Duodenal mucosa (tissue), 2 donors: ENCODE data around the gene EDN2.
A peak's percentile ranks its signal among the peaks of the same experiment; 100 is the strongest.

Experiments
- H3K27ac ChIP-seq: one replicate; pipeline ENCODE4 v1.7.0; 2013; ENCODE audit warnings: low read depth, low read length
- H3K27me3 ChIP-seq, 2 donors: one replicate each; pipeline ENCODE4 v1.7.0; 2013; ENCODE audit warnings: low read length in 2 of 2, control low read depth in 1 of 2; ENCODE audit not compliant: insufficient read depth in 2 of 2, control insufficient read depth in 1 of 2
- H3K36me3 ChIP-seq, 2 donors: one replicate each; pipeline ENCODE4 v1.7.0; 2013; ENCODE audit warnings: low read length in 2 of 2, control low read depth in 1 of 2; ENCODE audit not compliant: insufficient read depth in 2 of 2, control insufficient read depth in 1 of 2
- H3K4me1 ChIP-seq, 2 donors: one replicate each; pipeline ENCODE4 v1.7.0; 2013; ENCODE audit warnings: low read length in 2 of 2, control low read depth in 1 of 2; ENCODE audit not compliant: insufficient read depth in 2 of 2, control insufficient read depth in 1 of 2
- H3K4me3 ChIP-seq, 2 donors: one replicate each; pipeline ENCODE4 v1.7.0; 2013; ENCODE audit warnings: low read length in 2 of 2, low read depth in 1 of 2
- H3K9ac ChIP-seq, 2 donors: one replicate each; pipeline ENCODE4 v1.7.0; 2013; ENCODE audit warnings: low read length in 2 of 2, low read depth in 1 of 2
- H3K9me3 ChIP-seq, 2 donors: one replicate each; pipeline ENCODE4 v1.7.0; 2013; ENCODE audit warnings: low read length in 2 of 2, control low read depth in 1 of 2; ENCODE audit not compliant: control insufficient read depth in 1 of 2

The EDN2 gene

DNA sequence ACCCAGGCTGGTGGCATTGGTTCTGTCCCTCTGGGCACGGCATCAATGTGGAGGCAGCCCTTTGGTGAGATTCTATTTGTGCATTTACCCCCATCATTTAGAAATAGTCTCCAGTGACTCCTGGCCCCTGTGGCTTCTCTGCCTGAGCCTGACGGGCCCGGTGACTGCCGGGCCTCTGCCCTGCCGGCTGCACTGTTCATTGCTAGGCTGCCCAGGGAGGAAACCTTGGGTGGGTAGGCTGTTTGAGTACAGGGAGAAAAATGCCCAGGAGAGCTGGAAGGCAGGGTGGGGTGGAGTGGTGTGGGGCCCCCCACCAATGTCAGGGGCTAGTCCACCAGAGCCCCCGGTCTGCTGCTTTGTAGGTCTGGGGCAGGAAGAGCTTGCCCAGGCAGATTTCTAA is 23.4 kb upstream of the EDN2 start:
- Histone ChIP-seq H3K4me3 (no peak overlapping the region), H3K27ac (no peak overlapping the region), H3K9ac (no peak overlapping the region), H3K36me3 (no peaks in the 10 kb centered on the region), H3K27me3 (no peaks in the 10 kb centered on the region), H3K4me1 (no peaks in the 10 kb centered on the region), H3K9me3 (no peaks in the 10 kb centered on the region)

DNA sequence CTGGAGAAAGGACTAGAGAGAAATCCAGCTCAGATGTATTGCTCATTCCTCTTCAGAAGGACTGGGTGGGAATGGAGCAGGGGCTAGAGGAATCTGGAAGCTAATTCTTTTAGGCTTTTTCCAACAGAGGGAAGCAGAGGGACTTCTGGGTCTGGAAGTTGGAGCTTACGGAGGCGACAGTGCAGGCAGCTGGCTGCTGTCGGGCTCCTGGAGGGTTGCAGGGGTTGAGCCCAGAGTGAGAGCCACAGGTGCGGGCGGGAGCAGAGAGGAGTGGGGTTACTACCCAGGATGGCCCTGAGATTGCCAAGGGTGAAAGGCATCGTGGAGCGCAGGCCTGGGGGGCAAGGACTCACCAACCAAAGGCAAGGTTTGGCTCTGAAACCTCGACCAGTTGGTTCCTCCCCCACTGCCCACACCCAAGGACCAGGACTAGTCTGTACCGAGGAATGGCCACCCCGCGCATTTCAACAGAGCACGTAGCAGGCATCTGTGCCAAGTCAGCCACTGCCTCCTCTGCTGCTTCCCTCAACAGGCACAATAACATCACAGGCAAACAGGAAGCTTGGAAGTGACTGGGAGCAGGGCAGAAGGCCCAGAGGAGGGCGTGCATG is 22.7 kb upstream of the EDN2 start:
- peaks cover 1 to 5% of the 10 kb centered on the region in 2 donors for H3K4me1 ChIP-seq
- H3K27me3 ChIP-seq, result no peaks in the 10 kb centered on the region
- H3K9ac ChIP-seq, result no peak overlapping the region
- no peaks in the 10 kb centered on the region for H3K9me3 ChIP-seq
- no peak overlapping the region for H3K27ac ChIP-seq
- no peak overlapping the region for H3K4me3 ChIP-seq
- H3K36me3 ChIP-seq, result no peaks in the 10 kb centered on the region

DNA sequence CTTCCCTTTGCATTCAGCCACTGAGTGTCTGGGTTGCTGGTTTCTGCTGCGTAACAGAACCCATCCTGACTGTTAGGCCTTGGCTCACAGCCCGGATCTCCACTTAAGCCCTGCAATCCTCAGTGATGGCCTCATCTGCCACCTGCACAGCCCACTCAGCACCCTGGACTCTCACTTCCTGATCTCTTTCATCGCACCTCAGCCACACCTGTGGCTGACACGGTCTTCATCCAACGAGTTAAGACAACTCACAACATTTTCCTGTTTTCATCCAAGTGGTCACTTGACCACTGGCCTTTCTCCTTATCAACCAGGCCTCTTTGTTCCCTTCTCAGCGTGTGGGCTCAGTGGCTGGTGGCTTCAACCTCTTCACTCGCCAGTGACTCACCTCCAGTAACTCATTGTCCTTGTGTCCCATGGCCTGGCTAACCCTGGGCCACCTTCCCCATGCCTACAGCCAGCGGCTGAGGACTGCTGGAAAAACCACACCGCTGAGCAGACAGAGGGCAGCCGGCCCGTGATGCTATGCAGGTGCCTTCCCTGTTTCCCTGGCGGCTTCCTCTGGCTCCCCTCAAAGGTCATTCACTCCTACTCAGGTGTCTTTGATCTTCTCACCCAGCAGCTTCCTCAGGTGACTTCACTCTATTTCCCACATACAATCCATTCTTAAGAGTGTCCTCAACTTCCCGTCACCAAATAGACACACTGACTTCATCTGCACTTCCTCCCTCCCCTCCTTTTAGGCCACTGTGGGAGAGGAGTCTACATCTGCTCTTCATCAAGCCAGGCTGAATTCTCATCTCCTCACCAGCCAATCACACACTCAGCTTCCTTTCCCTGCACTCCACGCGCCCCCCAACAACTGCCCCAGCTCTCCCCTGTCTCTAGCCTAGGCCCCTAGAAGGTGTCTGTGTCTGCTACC is 19.9 kb upstream of the EDN2 start:
- Histone ChIP-seq H3K9me3 (no peaks in the 10 kb centered on the region), H3K27me3 (no peaks in the 10 kb centered on the region), H3K9ac (no peak overlapping the region), H3K4me1 (peaks cover 26 to 27% of the 10 kb centered on the region in 2 donors), H3K36me3 (no peaks in the 10 kb centered on the region), H3K27ac (no peak overlapping the region), H3K4me3 (no peak overlapping the region)

DNA sequence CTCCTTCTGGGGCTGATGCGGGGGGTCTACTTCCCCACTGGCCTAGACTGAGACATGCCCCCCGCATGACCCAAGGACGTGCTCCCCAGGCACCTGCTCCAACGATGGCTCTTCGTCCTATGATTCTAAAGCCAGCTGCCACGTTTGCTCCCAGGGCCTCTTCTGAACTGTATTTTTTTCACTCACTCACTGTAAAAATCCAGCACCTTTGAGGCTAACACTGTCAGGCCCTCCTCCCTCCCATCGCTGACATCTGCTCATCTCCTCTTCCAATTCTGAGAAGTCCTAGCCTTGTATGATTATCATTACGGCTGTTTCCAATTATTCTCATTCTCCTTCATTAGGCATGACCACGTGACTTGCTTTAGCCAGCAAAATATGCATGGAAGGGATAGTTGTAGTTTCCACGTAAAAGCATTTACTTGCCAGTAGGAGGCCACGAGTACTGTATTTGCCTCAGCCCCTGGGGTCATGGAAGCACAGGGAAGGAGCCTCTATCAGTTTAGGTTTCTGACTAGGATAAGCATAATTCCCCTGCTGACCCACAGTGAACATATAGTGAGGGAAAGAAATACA is 19.1 kb upstream of the EDN2 start:
- H3K4me3 ChIP-seq, result no peak overlapping the region
- H3K36me3 ChIP-seq, result no peaks in the 10 kb centered on the region
- H3K9ac ChIP-seq, result no peak overlapping the region
- no peaks in the 10 kb centered on the region for H3K9me3 ChIP-seq
- peaks cover 33 to 35% of the 10 kb centered on the region in 2 donors for H3K4me1 ChIP-seq
- no peak overlapping the region for H3K27ac ChIP-seq
- no peaks in the 10 kb centered on the region for H3K27me3 ChIP-seq

DNA sequence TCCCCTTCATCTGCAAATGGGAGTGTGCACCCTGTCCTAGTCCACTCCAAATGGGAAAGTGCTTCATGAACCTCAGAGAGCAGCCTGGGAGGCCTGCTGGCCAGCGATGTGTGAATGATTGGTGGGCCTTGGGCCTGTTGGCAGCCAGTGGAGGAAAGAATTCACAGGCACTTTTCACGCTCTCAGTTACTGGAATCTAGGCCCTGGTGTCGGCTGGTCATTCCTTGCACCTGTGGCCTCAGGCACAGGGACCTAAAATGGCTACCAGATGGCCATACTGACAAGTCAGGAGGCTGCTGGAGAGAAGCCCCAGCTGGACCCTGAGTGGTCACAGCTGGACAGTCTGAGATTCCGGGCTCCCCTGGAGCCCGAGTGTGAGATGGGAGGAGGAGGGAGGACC is 18.4 kb upstream of the EDN2 start:
- H3K4me1 ChIP-seq, result peaks cover 35 to 38% of the 10 kb centered on the region in 2 donors

DNA sequence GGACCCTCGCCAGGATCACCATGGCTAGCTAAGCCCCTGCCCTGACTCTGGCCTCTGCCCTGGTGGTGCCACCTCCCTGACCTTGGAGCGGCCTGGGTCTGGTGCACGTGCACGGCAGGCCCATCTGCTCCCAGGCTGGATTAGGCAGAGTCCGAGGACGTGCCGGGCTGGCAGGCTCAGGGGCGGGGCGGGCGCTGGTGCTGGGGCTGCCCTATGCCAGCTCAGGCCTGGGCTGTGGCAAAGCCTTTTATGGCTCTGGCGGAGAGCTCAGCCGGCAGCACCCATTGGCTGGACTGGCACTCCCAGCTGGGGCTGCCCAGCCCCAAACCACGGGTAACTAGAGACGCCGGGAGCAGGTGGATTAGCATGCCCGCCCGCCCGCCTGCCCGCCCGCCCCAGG is 17.1 kb upstream of the EDN2 start:
- Histone ChIP-seq H3K4me1 (peaks cover 39 to 44% of the 10 kb centered on the region in 2 donors), H3K9ac (peak overlapping the region; percentile 15 to 57), H3K4me3 (no peak overlapping the region), H3K36me3 (no peaks in the 10 kb centered on the region), H3K9me3 (no peaks in the 10 kb centered on the region), H3K27me3 (peaks cover 0 to 5% of the 10 kb centered on the region in 2 donors), H3K27ac (peak overlapping the region; percentile 67)

More for the DNA sequence above, 18.4 kb upstream of the EDN2 start:
- Histone ChIP-seq H3K9ac (no peak overlapping the region), H3K36me3 (no peaks in the 10 kb centered on the region), H3K27me3 (no peaks in the 10 kb centered on the region), H3K4me3 (no peak overlapping the region), H3K27ac (no peak overlapping the region), H3K9me3 (no peaks in the 10 kb centered on the region)

DNA sequence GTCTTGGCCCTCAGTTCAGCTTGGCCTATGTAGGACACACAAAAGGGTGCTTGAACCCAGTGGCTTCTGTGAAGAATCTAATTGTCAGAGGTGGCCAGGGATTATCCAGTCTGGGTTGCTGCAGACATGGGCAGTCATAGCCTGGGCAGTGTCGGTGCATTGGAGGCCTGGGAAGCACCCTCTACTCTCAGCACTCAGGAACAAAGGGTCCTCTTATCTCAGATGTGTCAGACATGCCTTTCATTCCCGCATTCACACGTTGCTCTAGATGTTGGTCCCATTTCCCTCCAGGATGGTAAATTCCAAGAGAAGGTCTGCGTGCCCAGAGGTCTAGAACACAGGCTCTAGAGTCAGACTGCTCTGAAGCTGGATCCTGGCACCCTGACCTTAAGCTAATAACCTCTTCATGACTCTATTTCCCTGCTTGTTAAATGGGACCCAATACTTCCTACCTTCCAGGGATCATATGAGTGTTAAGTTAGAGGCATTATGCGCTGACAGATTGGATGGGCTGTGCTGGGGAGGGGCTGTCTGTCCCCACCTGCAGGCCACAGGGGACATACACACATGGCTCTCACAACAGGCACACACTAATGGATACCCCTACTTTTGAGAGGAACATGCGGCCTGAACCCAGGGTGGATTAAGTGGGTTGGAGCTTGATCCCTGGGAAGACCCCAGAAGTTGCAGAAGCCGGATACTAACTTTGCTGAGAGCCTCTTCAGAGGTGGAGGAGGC is 16.5 kb upstream of the EDN2 start:
- Histone ChIP-seq H3K9ac (peak overlapping the region; percentile 56 to 57), H3K9me3 (no peaks in the 10 kb centered on the region), H3K4me1 (peaks cover 41 to 48% of the 10 kb centered on the region in 2 donors), H3K27ac (peak overlapping the region; percentile 67), H3K4me3 (no peak overlapping the region), H3K36me3 (no peaks in the 10 kb centered on the region), H3K27me3 (peaks cover under 1 to 9% of the 10 kb centered on the region in 2 donors)

DNA sequence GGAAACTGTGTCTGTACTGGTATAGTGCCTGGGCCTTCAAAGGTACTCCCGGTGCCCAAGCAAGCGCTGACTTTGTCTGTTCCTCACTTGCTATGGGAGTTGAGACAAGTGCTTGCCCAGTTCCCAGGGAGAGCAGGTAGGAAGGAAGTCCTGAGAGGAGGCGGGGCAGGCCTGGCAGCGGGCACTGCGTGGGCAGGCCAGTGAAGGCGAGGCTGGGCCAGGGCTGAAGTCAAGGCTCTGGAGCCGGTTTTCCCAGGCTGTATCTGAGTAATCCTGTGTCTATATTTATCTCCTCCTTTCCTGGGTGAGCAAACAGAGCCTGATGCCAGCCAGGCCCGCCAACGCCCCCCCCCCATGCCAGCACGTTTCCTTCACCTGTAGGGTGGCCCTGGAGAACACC is 15.9 kb upstream of the EDN2 start:
- Histone ChIP-seq H3K4me3 (no peak overlapping the region), H3K27ac (peak overlapping the region; percentile 67), H3K27me3 (peaks cover 5 to 14% of the 10 kb centered on the region in 2 donors), H3K36me3 (no peaks in the 10 kb centered on the region), H3K9ac (peak overlapping the region; percentile 56 to 57), H3K4me1 (peaks cover 41 to 52% of the 10 kb centered on the region in 2 donors), H3K9me3 (no peaks in the 10 kb centered on the region)

DNA sequence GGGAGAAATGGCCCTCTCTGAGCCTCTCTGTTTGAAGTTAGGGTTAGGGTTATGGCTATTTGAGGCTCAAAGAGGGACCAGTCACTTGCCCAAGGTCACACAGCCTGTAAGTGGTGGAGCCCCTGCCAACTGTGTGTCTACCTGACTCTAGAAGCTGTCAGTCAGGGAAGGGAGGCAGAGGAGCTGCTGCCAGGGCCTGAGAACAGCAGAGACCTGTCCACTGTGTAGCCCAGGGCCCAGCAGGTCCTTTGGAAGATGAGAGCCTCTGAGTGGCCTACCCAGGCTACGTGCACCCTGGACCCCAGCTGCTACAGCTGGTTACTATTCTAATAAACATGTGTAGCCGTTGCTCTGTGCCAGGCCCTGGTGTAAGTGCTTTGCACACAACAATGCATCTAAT is 15.1 kb upstream of the EDN2 start:
- peaks cover 41 to 52% of the 10 kb centered on the region in 2 donors for H3K4me1 ChIP-seq

More for the DNA sequence above, 15.1 kb upstream of the EDN2 start:
- Histone ChIP-seq H3K36me3 (no peaks in the 10 kb centered on the region), H3K9me3 (no peaks in the 10 kb centered on the region), H3K9ac (no peak overlapping the region), H3K27ac (no peak overlapping the region), H3K4me3 (no peak overlapping the region), H3K27me3 (peaks cover 5 to 17% of the 10 kb centered on the region in 2 donors)
